ENCODE results near the gene SLC13A2.
"Not testable (repeated sequence)": the region's sequence is repeated elsewhere in the genome, so short reads cannot be mapped to it uniquely, and the experiment has no call there.

Gene SLC13A2, protein sequence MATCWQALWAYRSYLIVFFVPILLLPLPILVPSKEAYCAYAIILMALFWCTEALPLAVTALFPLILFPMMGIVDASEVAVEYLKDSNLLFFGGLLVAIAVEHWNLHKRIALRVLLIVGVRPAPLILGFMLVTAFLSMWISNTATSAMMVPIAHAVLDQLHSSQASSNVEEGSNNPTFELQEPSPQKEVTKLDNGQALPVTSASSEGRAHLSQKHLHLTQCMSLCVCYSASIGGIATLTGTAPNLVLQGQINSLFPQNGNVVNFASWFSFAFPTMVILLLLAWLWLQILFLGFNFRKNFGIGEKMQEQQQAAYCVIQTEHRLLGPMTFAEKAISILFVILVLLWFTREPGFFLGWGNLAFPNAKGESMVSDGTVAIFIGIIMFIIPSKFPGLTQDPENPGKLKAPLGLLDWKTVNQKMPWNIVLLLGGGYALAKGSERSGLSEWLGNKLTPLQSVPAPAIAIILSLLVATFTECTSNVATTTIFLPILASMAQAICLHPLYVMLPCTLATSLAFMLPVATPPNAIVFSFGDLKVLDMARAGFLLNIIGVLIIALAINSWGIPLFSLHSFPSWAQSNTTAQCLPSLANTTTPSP

DNA sequence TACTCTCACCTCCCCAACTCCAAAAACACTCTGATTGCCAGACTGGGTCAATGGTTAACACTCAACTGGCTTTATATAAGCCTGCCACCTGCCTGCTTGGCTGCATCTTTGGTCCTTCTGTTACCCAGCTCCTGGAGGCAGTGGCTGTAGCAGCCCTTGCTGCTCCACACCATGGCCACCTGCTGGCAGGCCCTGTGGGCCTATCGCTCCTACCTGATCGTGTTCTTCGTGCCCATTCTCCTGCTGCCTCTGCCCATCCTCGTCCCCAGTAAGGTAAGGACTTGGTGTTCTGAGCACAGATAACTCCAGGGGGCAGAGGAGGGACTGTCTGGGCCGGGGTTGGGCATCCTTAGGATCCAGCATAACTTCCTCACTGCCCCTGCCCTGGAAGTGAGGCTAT lies at the start of gene SLC13A2:
SLC13A2 (plus strand) TSS at position 103 of the 400 bp plus-strand sequence; CDS start at position 172, 69 bp downstream.
- Histone ChIP-seq H3K4me3 (ENCODE audit: low read depth, low read length) (no peak within 1 kb of the TSS), H3K27ac (no peak within 1 kb of the TSS)

GRCh38 chr17:28425206-28425605 lies 48.2 kb upstream of the SLC13A2 start:
- Histone ChIP-seq H3K4me2 (ENCODE audit: low read length) (no peak overlapping the region), H3K36me3 (ENCODE audit: control insufficient read depth, insufficient read depth, low read length) (no peaks in the 10 kb centered on the region), H3K4me1 (no peaks in the 10 kb centered on the region), H3K9me3 (ENCODE audit: control insufficient read depth, low read length) (no peaks in the 10 kb centered on the region), H3K27ac (no peak overlapping the region), H3K79me2 (no peaks in the 10 kb centered on the region), H3K9ac (no peak overlapping the region), H3K27me3 (ENCODE audit: control insufficient read depth, insufficient read depth, low read length) (no peaks in the 10 kb centered on the region), H3K4me3 (ENCODE audit: low read depth, low read length) (no peak overlapping the region), H2AFZ (no peak overlapping the region)
- TF ChIP-seq, protein P1, sequence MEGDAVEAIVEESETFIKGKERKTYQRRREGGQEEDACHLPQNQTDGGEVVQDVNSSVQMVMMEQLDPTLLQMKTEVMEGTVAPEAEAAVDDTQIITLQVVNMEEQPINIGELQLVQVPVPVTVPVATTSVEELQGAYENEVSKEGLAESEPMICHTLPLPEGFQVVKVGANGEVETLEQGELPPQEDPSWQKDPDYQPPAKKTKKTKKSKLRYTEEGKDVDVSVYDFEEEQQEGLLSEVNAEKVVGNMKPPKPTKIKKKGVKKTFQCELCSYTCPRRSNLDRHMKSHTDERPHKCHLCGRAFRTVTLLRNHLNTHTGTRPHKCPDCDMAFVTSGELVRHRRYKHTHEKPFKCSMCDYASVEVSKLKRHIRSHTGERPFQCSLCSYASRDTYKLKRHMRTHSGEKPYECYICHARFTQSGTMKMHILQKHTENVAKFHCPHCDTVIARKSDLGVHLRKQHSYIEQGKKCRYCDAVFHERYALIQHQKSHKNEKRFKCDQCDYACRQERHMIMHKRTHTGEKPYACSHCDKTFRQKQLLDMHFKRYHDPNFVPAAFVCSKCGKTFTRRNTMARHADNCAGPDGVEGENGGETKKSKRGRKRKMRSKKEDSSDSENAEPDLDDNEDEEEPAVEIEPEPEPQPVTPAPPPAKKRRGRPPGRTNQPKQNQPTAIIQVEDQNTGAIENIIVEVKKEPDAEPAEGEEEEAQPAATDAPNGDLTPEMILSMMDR (IDR thresholded peaks at IDR 0.05): no peak

More for the DNA sequence above, at the start of gene SLC13A2:
- Histone ChIP-seq H3K9me3 (ENCODE audit: control insufficient read depth, low read length) (no peaks in the 10 kb centered on the region), H3K79me2 (no peaks in the 10 kb centered on the region), H3K4me1 (no peaks in the 10 kb centered on the region), H3K36me3 (ENCODE audit: control insufficient read depth, insufficient read depth, low read length) (no peaks in the 10 kb centered on the region), H2AFZ (no peak within 1 kb of the TSS), H3K9ac (no peak within 1 kb of the TSS), H3K27me3 (ENCODE audit: control insufficient read depth, insufficient read depth, low read length) (no peaks in the 10 kb centered on the region), H3K4me2 (ENCODE audit: low read length) (no peak within 1 kb of the TSS)
- TF ChIP-seq, protein P1 (IDR thresholded peaks at IDR 0.05): no peak

DNA sequence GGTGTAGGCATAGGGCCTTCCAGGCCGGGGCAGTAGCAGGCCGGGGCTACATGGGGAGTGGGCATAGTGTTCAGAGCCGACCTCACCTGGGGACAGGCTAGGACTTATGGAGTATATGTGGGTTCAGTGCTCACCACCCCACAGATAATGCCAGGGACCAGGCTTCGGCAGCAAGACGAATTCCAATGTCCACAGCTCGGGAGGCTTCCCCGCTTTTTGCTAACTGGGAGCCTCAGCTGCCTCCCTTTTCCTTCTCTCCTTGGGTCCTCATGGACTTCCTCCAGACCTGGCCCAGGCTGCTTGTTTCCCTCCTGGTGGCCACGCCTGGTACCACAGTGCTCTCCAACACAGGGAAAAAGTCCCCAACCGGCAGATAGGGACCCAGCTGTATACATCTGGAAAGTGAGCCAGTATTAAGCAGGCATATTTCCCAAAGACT lies 47.3 kb upstream of the SLC13A2 start:
- Histone ChIP-seq H2AFZ (no peak overlapping the region), H3K27me3 (ENCODE audit: control insufficient read depth, insufficient read depth, low read length) (no peaks in the 10 kb centered on the region), H3K36me3 (ENCODE audit: control insufficient read depth, insufficient read depth, low read length) (no peaks in the 10 kb centered on the region), H3K4me3 (ENCODE audit: low read depth, low read length) (no peak overlapping the region), H3K4me1 (no peaks in the 10 kb centered on the region), H3K9ac (no peak overlapping the region), H3K79me2 (no peaks in the 10 kb centered on the region), H3K9me3 (ENCODE audit: control insufficient read depth, low read length) (no peaks in the 10 kb centered on the region), H3K4me2 (ENCODE audit: low read length) (no peak overlapping the region), H3K27ac (no peak overlapping the region)
- TF ChIP-seq, protein P1 (IDR thresholded peaks at IDR 0.05): peak; percentile 21

- Histone ChIP-seq H3K4me2 (ENCODE audit: low read length) (no peak overlapping the region), H3K79me2 (no peaks in the 10 kb centered on the region), H3K36me3 (ENCODE audit: control insufficient read depth, insufficient read depth, low read length) (no peaks in the 10 kb centered on the region), H3K4me1 (no peaks in the 10 kb centered on the region), H3K27ac (no peak overlapping the region), H3K27me3 (ENCODE audit: control insufficient read depth, insufficient read depth, low read length) (no peaks in the 10 kb centered on the region), H3K4me3 (ENCODE audit: low read depth, low read length) (no peak overlapping the region), H2AFZ (no peak overlapping the region), H3K9me3 (ENCODE audit: control insufficient read depth, low read length) (no peaks in the 10 kb centered on the region), H3K9ac (no peak overlapping the region)
- TF ChIP-seq, protein P1 (IDR thresholded peaks at IDR 0.05): no peak
Observed at GRCh38 chr17:28427371-28427770, 46.1 kb upstream of the SLC13A2 start.

- H3K27me3 ChIP-seq (ENCODE audit: control insufficient read depth, insufficient read depth, low read length); H3K4me2 ChIP-seq (ENCODE audit: low read length); H3K4me1 ChIP-seq; H2AFZ ChIP-seq; H3K27ac ChIP-seq; H3K79me2 ChIP-seq; H3K4me3 ChIP-seq (ENCODE audit: low read depth, low read length); H3K9me3 ChIP-seq (ENCODE audit: control insufficient read depth, low read length); H3K9ac ChIP-seq; H3K36me3 ChIP-seq (ENCODE audit: control insufficient read depth, insufficient read depth, low read length): not testable (repeated sequence)
Observed at GRCh38 chr17:28427982-28428381, 45.5 kb upstream of the SLC13A2 start.

Measured in parathyroid adenoma (tissue), 2 donors.